HepG2 (cell line): Measurements from ENCODE around the gene S100P. TPM values are rescaled to one million over a fixed set of nuclear protein-coding genes. Genes with fewer than 3 reads are reported as not detected.
A peak's percentile ranks its signal among the peaks of the same experiment; 100 is the strongest.

Source experiments
- CREB1 ChIP-seq, 2 experiments: fragments of 450-650 bp in 1 of 2; IDR thresholded peaks; 2 replicates each; pipeline ENCODE4 v1.6.1; 2016 to 2017; ENCODE audit warnings: control low read depth in 1 of 2, mild to moderate bottlenecking in 1 of 2, missing compliant biosample characterization in 1 of 2, missing genetic modification characterization in 1 of 2
- DDIT3 ChIP-seq: sonication (generic); formaldehyde crosslinking; IDR thresholded peaks from 2 replicates; pipeline ENCODE4 v1.4.0; 2020; ENCODE audit warnings: mild to moderate bottlenecking, missing genetic modification reagents
- DR1 ChIP-seq: sonication (generic); formaldehyde crosslinking; IDR thresholded peaks from 2 replicates; pipeline ENCODE4 v1.8.0; 2021; ENCODE audit warnings: mild to moderate bottlenecking, missing genetic modification reagents, inconsistent platforms
- GLI4 ChIP-seq: sonication (generic); formaldehyde crosslinking; IDR thresholded peaks from 2 replicates; pipeline ENCODE4 v1.5.1; 2020; ENCODE audit warnings: missing genetic modification reagents, mild to moderate bottlenecking, moderate library complexity, borderline replicate concordance
- HHEX ChIP-seq: IDR thresholded peaks from 2 replicates; pipeline ENCODE4 v1.6.1; 2016; ENCODE audit warnings: control low read depth
- HMGXB4 ChIP-seq, 2 experiments: sonication (generic) in 1 of 2; formaldehyde crosslinking in 1 of 2; IDR thresholded peaks; 2 replicates each; pipeline versions ENCODE4 v1.4.0 to v1.6.1; 2018 to 2020; ENCODE audit warnings: missing genetic modification reagents in 2 of 2, borderline replicate concordance in 1 of 2, low read depth in 1 of 2, mild to moderate bottlenecking in 1 of 2, missing biosample characterization in 1 of 2
- JDP2 ChIP-seq: sonication (generic); formaldehyde crosslinking; IDR thresholded peaks from 2 replicates; pipeline ENCODE4 v1.8.1; 2022; ENCODE audit warnings: missing genetic modification reagents, borderline replicate concordance
- MYC ChIP-seq: sonication (generic); formaldehyde crosslinking; IDR thresholded peaks from 2 replicates; pipeline ENCODE4 v1.9.0; 2021; ENCODE audit warnings: missing genetic modification reagents, borderline replicate concordance
- RCOR2 ChIP-seq: IDR thresholded peaks from 2 replicates; pipeline ENCODE4 v1.6.1; 2016; ENCODE audit warnings: missing biosample characterization, missing genetic modification reagents
- SP4 ChIP-seq: sonication (generic); formaldehyde crosslinking; IDR thresholded peaks from 2 replicates; pipeline ENCODE4 v1.8.1; 2023; ENCODE audit warnings: mild to moderate bottlenecking, missing genetic modification reagents
- SUZ12 ChIP-seq: fragments of 150-350 bp; IDR thresholded peaks from 2 replicates; pipeline ENCODE4 v1.6.1; 2014; ENCODE audit warnings: low read depth, low read length
- TMF1 ChIP-seq: sonication (generic); formaldehyde crosslinking; IDR thresholded peaks from 2 replicates; pipeline ENCODE4 v1.8.1; 2022; ENCODE audit warnings: low read depth, missing genetic modification reagents
- ZBTB8A ChIP-seq: sonication (generic); formaldehyde crosslinking; IDR thresholded peaks from 2 replicates; pipeline ENCODE4 v1.4.0; 2020; ENCODE audit warnings: mild to moderate bottlenecking, low read depth, missing genetic modification reagents, borderline replicate concordance
- ZFX ChIP-seq: sonication (generic); formaldehyde crosslinking; IDR thresholded peaks from 2 replicates; pipeline ENCODE4 v1.4.0; 2020; ENCODE audit warnings: mild to moderate bottlenecking, low read depth, missing genetic modification reagents, moderate library complexity
- ZIK1 ChIP-seq: sonication (generic); formaldehyde crosslinking; IDR thresholded peaks from 2 replicates; pipeline ENCODE4 v1.5.0; 2020; ENCODE audit warnings: mild to moderate bottlenecking, low read depth, missing genetic modification reagents, borderline replicate concordance
- ZNF20 ChIP-seq: sonication (generic); formaldehyde crosslinking; IDR thresholded peaks from 2 replicates; pipeline ENCODE4 v1.4.0; 2020; ENCODE audit warnings: mild to moderate bottlenecking, moderate library complexity, missing genetic modification reagents
- ZNF263 ChIP-seq: sonication (generic); formaldehyde crosslinking; IDR thresholded peaks from 2 replicates; pipeline ENCODE4 v1.4.0; 2020; ENCODE audit warnings: missing genetic modification reagents
- ZNF383 ChIP-seq: sonication (generic); formaldehyde crosslinking; IDR thresholded peaks from 2 replicates; pipeline ENCODE4 v1.4.0; 2020; ENCODE audit warnings: missing genetic modification reagents, mild to moderate bottlenecking, borderline replicate concordance
- ZNF431 ChIP-seq: sonication (generic); formaldehyde crosslinking; IDR thresholded peaks from 2 replicates; pipeline ENCODE4 v1.9.0; 2022; ENCODE audit warnings: missing genetic modification reagents, low read depth, mild to moderate bottlenecking, borderline replicate concordance
- ZNF543 ChIP-seq: sonication (generic); formaldehyde crosslinking; IDR thresholded peaks from 2 replicates; pipeline ENCODE4 v1.4.0; 2020; ENCODE audit warnings: mild to moderate bottlenecking, missing genetic modification reagents
- ZNF746 ChIP-seq: sonication (generic); formaldehyde crosslinking; IDR thresholded peaks from 2 replicates; pipeline ENCODE4 v1.8.0; 2022; ENCODE audit warnings: mild to moderate bottlenecking, missing genetic modification reagents
- ZUFSP ChIP-seq: sonication (generic); formaldehyde crosslinking; IDR thresholded peaks from 2 replicates; pipeline ENCODE4 v1.9.0; 2021; ENCODE audit warnings: missing genetic modification reagents, mild to moderate bottlenecking, borderline replicate concordance
- polyA plus RNA-seq, 8 experiments: library from polyadenylated mRNA; depleted of rRNA in 3 of 8; stranded (reverse) in 7 of 8; unstranded in 1 of 8; fragments of >200 nt; fragmentation: Illumina TruSeq in 4 of 8; extraction: Trizol in 4 of 8; gene quantifications; 2 replicates each; pipeline versions ENCODE4 v1.2.1 to v1.2.3, GENCODE V29; 2011 to 2016; ENCODE audit warnings: low read depth in 4 of 8, missing spikeins in 1 of 8, mixed read lengths in 1 of 8; ENCODE audit not compliant: insufficient read depth in 1 of 8
- total RNA-seq, 5 experiments: library from RNA; depleted of rRNA; stranded (reverse); fragments of >200 nt; fragmentation: Illumina TruSeq; extraction: Trizol; gene quantifications; 2 replicates each; pipeline ENCODE4 v1.2.3, GENCODE V29; 2016; ENCODE audit warnings: low read depth in 1 of 5

S100P gene
- total and polyA plus RNA-seq, 2 of the 13 experiments (the other 11 are each of a cell fraction or from before 2014, with no cell fraction given) = 278 to 1,649 TPM

DNA sequence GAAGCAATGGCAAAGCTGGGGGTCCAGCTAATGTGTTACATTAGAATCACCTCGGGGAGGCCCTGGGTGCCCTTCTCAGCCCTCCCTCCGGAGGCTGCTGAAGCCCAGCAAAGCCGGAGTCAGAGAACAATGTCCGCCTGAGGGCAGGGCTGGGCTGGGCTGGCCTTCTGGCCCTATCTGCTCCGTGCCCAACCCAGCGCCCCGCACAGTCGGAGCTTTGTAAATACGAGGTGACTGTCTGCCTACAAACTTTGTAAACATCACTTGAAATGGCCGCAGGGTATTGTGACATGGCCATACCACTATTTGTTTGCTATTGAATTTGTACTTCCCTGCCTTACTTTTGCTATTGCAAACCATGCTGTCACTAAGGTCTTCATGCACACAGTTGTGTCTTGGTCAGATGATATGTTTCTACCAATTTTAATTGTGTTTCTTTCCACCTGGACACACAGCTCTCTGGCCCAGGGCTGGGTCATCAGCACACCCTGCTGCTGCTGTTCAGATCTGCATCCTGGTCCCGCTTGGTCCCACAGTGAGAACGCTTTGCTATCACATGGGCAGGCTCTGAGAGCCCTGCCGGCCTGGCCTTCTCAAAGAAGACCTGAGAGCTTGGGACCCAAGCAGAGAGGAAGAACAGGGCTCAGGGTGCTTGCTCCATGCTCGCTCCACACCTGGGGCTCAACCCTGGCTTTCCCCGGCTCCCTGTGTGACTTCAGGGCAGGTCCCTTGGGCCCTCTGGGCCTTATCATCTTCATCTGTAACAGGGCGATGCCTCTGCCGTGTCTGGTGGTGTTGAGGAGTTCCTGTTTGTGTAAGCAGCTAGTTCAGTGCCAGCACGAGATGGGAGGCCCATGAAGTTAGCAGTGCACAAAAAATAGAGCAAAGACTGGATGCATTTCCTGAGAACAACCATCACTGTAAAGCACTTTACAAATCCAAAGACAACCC is 2.3 kb downstream of the S100P start (continued):
- TF ChIP-seq MYC (CRISPR knock-in tag) = peak; percentile 75; the same call in 1 of the 2 replicates
- TF ChIP-seq JDP2 (CRISPR knock-in tag) = no peak
- no peak for TF ChIP-seq SP4 (CRISPR knock-in tag)
- no peak for TF ChIP-seq ZNF431 (CRISPR knock-in tag)
- no peak for TF ChIP-seq ZNF383
- peak; percentile 38; the same call in 1 of the 2 replicates for TF ChIP-seq TMF1 (CRISPR knock-in tag)
- TF ChIP-seq ZFX = peak; percentile 68; the same call in 1 of the 2 replicates
- no peak for TF ChIP-seq SUZ12
- TF ChIP-seq GLI4 (CRISPR knock-in tag) = 0 out of 2 replicates have a peak, but pooled peaks have one; percentile 9
- TF ChIP-seq DR1 (CRISPR knock-in tag) = no peak
- peak; percentile 93 for TF ChIP-seq ZNF746
- no peak for TF ChIP-seq ZUFSP
- TF ChIP-seq HHEX (CRISPR knock-in tag) = peak; percentile 54; the same call in 1 of the 2 replicates
- no peak for TF ChIP-seq ZNF543 (CRISPR knock-in tag)
- TF ChIP-seq RCOR2 (CRISPR knock-in tag) = peak; percentile 91
- peak in 1 of 2 experiments; percentile 85; a peak in 1 of 4 replicates for TF ChIP-seq HMGXB4 (CRISPR knock-in tag; IDR thresholded peaks at IDR 0.05; ENCODE audit: borderline replicate concordance in 1 of 2, low read depth in 1 of 2)
- no peak for TF ChIP-seq DDIT3 (CRISPR knock-in tag)
- TF ChIP-seq ZNF263 = peak; percentile 29; the same call in 1 of the 2 replicates
- TF ChIP-seq CREB1 (IDR thresholded peaks at IDR 0.05) = peak; percentile 70
- no peak for TF ChIP-seq CREB1 (CRISPR knock-in tag; IDR thresholded peaks at IDR 0.05)
- TF ChIP-seq ZBTB8A (CRISPR knock-in tag) = no peak
- no peak for TF ChIP-seq ZNF20 (CRISPR knock-in tag)
- no peak for TF ChIP-seq ZIK1 (CRISPR knock-in tag)
